ENCODE results near the gene AGTPBP1.

Gene AGTPBP1

GRCh38 chr9:85738509-85738908, 3.2 kb downstream of the AGTPBP1 start:
- Histone ChIP-seq H3K27me3 (replicated peaks) (no peaks in the 10 kb centered on the region), H3K27ac (no peak overlapping the region), H3K4me3 (ENCODE audit: low read depth, low read length) (no peak overlapping the region), H3K36me3 (replicated peaks) (no peaks in the 10 kb centered on the region)
- DNase-seq = no peak
- no peak for TF ChIP-seq CTCF (IDR thresholded peaks at IDR 0.05; ENCODE audit: low read depth, low read length, missing control alignments)
- in situ Hi-C loops (cut with HindIII; ENCODE audit: low pct_ligation_motif_present, low sequenced_read_pairs) = no loop called here

- no peaks in the 10 kb centered on the region for H3K36me3 ChIP-seq (replicated peaks)
- in situ Hi-C loops (cut with HindIII; ENCODE audit: low pct_ligation_motif_present, low sequenced_read_pairs) = no loop called here
- DNase-seq = no peak
- TF ChIP-seq CTCF (IDR thresholded peaks at IDR 0.05; ENCODE audit: low read depth, low read length, missing control alignments) = no peak
- no peaks in the 10 kb centered on the region for H3K27me3 ChIP-seq (replicated peaks)
- H3K27ac ChIP-seq = no peak overlapping the region
- no peak overlapping the region for H3K4me3 ChIP-seq (ENCODE audit: low read depth, low read length)
These were observed 4.1 kb downstream of the AGTPBP1 start for GRCh38 chr9:85737671-85738070.

GRCh38 chr9:85730916-85731630, 10.7 kb downstream of the AGTPBP1 start:
- no peak for DNase-seq
- in situ Hi-C loops (cut with HindIII; ENCODE audit: low pct_ligation_motif_present, low sequenced_read_pairs) = no loop called here
- Histone ChIP-seq H3K36me3 (replicated peaks) (no peaks in the 10 kb centered on the region), H3K4me3 (ENCODE audit: low read depth, low read length) (no peak overlapping the region), H3K27me3 (replicated peaks) (no peaks in the 10 kb centered on the region), H3K27ac (no peak overlapping the region)
- no peak for TF ChIP-seq CTCF (IDR thresholded peaks at IDR 0.05; ENCODE audit: low read depth, low read length, missing control alignments)

- no peaks in the 10 kb centered on the region for H3K36me3 ChIP-seq (replicated peaks)
- no peak for TF ChIP-seq CTCF (IDR thresholded peaks at IDR 0.05; ENCODE audit: low read depth, low read length, missing control alignments)
- in situ Hi-C loops (cut with HindIII; ENCODE audit: low pct_ligation_motif_present, low sequenced_read_pairs) = no loop called here
- H3K27me3 ChIP-seq (replicated peaks) = no peaks in the 10 kb centered on the region
- no peak overlapping the region for H3K4me3 ChIP-seq (ENCODE audit: low read depth, low read length)
- H3K27ac ChIP-seq = no peak overlapping the region
- DNase-seq = no peak
These were observed 11.9 kb downstream of the AGTPBP1 start for GRCh38 chr9:85729882-85730281.

- Histone ChIP-seq H3K27me3 (replicated peaks) (no peaks in the 10 kb centered on the region), H3K27ac (no peak overlapping the region), H3K36me3 (replicated peaks) (no peaks in the 10 kb centered on the region), H3K4me3 (ENCODE audit: low read depth, low read length) (no peak overlapping the region)
- no peak for DNase-seq
- in situ Hi-C loops (cut with HindIII; ENCODE audit: low pct_ligation_motif_present, low sequenced_read_pairs) = no loop called here
- no peak for TF ChIP-seq CTCF (IDR thresholded peaks at IDR 0.05; ENCODE audit: low read depth, low read length, missing control alignments)
These were observed 14.3 kb downstream of the AGTPBP1 start for GRCh38 chr9:85727500-85727899.

- no peak for TF ChIP-seq CTCF (IDR thresholded peaks at IDR 0.05; ENCODE audit: low read depth, low read length, missing control alignments)
- no peak overlapping the region for H3K27ac ChIP-seq
- no peak for DNase-seq
- in situ Hi-C loops (cut with HindIII; ENCODE audit: low pct_ligation_motif_present, low sequenced_read_pairs) = no loop called here
- no peaks in the 10 kb centered on the region for H3K36me3 ChIP-seq (replicated peaks)
- H3K27me3 ChIP-seq (replicated peaks) = no peaks in the 10 kb centered on the region
- no peak overlapping the region for H3K4me3 ChIP-seq (ENCODE audit: low read depth, low read length)
These were observed 15.0 kb downstream of the AGTPBP1 start for GRCh38 chr9:85726737-85727136.

Measured in brain microvascular endothelial cell (primary cell).